GM12892 (cell line): ENCODE data around the gene POLR3H.

Experiments used
- POLR2A ChIP-seq: IDR thresholded peaks from 2 replicates; pipeline ENCODE4 v1.6.1; 2011; ENCODE audit warnings: low read depth, low read length, control low read depth
- POLR2AphosphoS5 ChIP-seq: IDR thresholded peaks from 2 replicates; pipeline ENCODE4 v1.6.1; 2011; ENCODE audit warnings: low read depth, low read length, control low read depth
- TAF1 ChIP-seq: IDR thresholded peaks from 2 replicates; pipeline ENCODE4 v1.6.1; 2011; ENCODE audit warnings: low read depth, mild to moderate bottlenecking, control low read depth, low read length, borderline replicate concordance

GRCh38 chr22:41504816-41505215 lies 39.5 kb downstream of the POLR3H start:
- TF ChIP-seq TAF1 (no peak), POLR2A (no peak), POLR2AphosphoS5 (no peak)
